Measurements from ENCODE around the gene OVAAL. TPM values are rescaled to one million over a fixed set of nuclear protein-coding genes. Genes with fewer than 3 reads are reported as not detected.

OVAAL gene
- total RNA-seq, 2 experiments from 2014 or later, result not detected

DNA sequence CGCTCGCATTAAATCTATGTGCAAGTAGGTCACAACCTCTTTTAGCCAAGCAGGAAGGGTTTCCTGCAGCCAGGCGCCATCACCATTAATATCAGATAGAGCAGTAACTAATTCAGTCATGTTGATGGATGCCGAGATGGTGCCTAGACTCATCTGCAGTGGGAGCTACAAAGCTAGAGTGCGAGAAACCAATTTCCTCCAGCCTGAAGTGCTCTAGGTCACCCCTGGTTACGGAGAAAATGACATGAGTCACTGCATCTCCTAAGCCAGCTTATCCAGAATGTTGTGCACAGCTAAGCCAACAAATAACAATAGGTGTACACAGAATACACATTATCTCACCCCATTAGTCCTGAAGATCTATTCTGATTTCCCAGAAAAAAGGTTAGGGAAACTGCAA lies 36.0 kb downstream of the OVAAL start:
- Histone ChIP-seq H2AFZ (ENCODE audit: low read length) (no peak overlapping the region), H3K4me2 (ENCODE audit: low read length) (no peak overlapping the region), H3K4me1 (ENCODE audit: insufficient read depth, low read length, poor library complexity, severe bottlenecking) (no peaks in the 10 kb centered on the region), H3K9me2 (ENCODE audit: insufficient read depth, low read length) (no peaks in the 10 kb centered on the region), H3K9me3 (ENCODE audit: low read length) (no peaks in the 10 kb centered on the region), H3K4me3 (ENCODE audit: low read depth, low read length, poor library complexity, severe bottlenecking) (no peak overlapping the region), H3K36me3 (ENCODE audit: insufficient read depth, low read length) (no peaks in the 10 kb centered on the region), H4K20me1 (ENCODE audit: insufficient read depth, low read length) (no peaks in the 10 kb centered on the region), H3K27ac (ENCODE audit: low read depth, low read length, poor library complexity, severe bottlenecking) (no peak overlapping the region), H3K79me2 (ENCODE audit: insufficient read depth, low read depth, low read length) (no peaks in the 10 kb centered on the region)
- BruUV-seq (replicated peaks), result no TSS peak
- intact Hi-C loops (cut with micrococcal nuclease; ENCODE audit: unreplicated experiment), result no loop called here
- DNase-seq (ENCODE audit: low spot score), result no peak
- POLR2A ChIA-PET, result interaction anchor here (0.7 kb wide), 1 partner anchor 288 kb away, joined by 3 read pairs; no protein-coding TSS in a partner anchor
- CTCF ChIA-PET (ENCODE audit: unreplicated experiment), result no interaction called here
- TF ChIP-seq, protein P1, sequence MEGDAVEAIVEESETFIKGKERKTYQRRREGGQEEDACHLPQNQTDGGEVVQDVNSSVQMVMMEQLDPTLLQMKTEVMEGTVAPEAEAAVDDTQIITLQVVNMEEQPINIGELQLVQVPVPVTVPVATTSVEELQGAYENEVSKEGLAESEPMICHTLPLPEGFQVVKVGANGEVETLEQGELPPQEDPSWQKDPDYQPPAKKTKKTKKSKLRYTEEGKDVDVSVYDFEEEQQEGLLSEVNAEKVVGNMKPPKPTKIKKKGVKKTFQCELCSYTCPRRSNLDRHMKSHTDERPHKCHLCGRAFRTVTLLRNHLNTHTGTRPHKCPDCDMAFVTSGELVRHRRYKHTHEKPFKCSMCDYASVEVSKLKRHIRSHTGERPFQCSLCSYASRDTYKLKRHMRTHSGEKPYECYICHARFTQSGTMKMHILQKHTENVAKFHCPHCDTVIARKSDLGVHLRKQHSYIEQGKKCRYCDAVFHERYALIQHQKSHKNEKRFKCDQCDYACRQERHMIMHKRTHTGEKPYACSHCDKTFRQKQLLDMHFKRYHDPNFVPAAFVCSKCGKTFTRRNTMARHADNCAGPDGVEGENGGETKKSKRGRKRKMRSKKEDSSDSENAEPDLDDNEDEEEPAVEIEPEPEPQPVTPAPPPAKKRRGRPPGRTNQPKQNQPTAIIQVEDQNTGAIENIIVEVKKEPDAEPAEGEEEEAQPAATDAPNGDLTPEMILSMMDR (conservative IDR thresholded peaks at IDR 0.05; ENCODE audit: low read length), result no peak
- no peak for TF ChIP-seq EZH2phosphoT487 (IDR thresholded peaks at IDR 0.05; ENCODE audit: borderline replicate concordance, low read depth, low read length)

DNA sequence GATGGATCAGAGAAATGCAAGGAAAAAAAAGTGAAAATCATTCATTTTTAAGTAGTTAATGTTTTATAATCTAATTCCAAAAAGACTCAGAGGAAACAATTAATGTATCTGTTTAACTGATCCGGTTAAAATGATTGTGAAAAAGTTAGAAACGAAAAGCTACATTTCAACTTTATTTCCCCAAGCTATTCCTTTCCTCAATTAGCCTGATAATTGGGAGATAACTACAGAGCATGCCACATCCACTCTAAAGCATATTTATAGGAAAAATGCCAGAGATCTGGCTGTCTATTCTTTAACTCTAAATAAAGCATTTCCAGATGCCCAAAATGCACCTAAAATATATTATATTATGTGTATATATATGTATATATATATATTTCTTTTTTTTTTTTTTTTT lies 37.2 kb downstream of the OVAAL start:
- Histone ChIP-seq H3K27ac (ENCODE audit: low read depth, low read length, poor library complexity, severe bottlenecking) (no peak overlapping the region), H3K9me3 (ENCODE audit: low read length) (no peaks in the 10 kb centered on the region), H3K9me2 (ENCODE audit: insufficient read depth, low read length) (no peaks in the 10 kb centered on the region), H3K36me3 (ENCODE audit: insufficient read depth, low read length) (no peaks in the 10 kb centered on the region), H3K4me1 (ENCODE audit: insufficient read depth, low read length, poor library complexity, severe bottlenecking) (no peaks in the 10 kb centered on the region), H2AFZ (ENCODE audit: low read length) (no peak overlapping the region), H3K4me3 (ENCODE audit: low read depth, low read length, poor library complexity, severe bottlenecking) (no peak overlapping the region), H3K4me2 (ENCODE audit: low read length) (no peak overlapping the region), H4K20me1 (ENCODE audit: insufficient read depth, low read length) (no peaks in the 10 kb centered on the region), H3K79me2 (ENCODE audit: insufficient read depth, low read depth, low read length) (no peaks in the 10 kb centered on the region)
- BruUV-seq (replicated peaks), result no TSS peak
- TF ChIP-seq, protein P1 (conservative IDR thresholded peaks at IDR 0.05; ENCODE audit: low read length), result no peak
- TF ChIP-seq EZH2phosphoT487 (IDR thresholded peaks at IDR 0.05; ENCODE audit: borderline replicate concordance, low read depth, low read length), result no peak
- intact Hi-C loops (cut with micrococcal nuclease; ENCODE audit: unreplicated experiment), result no loop called here
- no peak for DNase-seq (ENCODE audit: low spot score)
- ChIA-PET CTCF (ENCODE audit: unreplicated experiment) (no interaction called here), POLR2A (interaction anchor here (1.1 kb wide), 1 partner anchor 139 kb away, joined by 3 read pairs; no protein-coding TSS in a partner anchor)

DNA sequence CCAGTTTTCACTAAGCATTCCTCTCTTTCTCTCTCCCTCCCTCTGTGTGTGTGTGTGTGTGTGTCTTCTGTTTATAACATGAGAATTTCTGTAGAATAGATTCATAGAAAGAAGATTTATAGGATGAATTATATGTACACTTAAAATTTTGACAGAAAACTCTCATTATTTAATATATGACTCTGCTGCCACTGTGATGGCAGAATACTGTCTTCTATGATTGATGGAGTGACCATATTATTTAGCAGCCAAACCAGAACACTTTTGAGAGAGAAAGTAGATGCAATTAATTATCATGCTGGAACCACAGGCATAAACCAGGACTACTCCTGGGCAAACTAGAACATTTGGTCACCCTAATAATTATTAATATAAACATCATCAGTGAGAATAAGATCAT lies 38.8 kb downstream of the OVAAL start:
- ChIA-PET CTCF (ENCODE audit: unreplicated experiment) (no interaction called here), POLR2A (no interaction called here)
- intact Hi-C loops (cut with micrococcal nuclease; ENCODE audit: unreplicated experiment), result no loop called here
- no peak for TF ChIP-seq EZH2phosphoT487 (IDR thresholded peaks at IDR 0.05; ENCODE audit: borderline replicate concordance, low read depth, low read length)
- TF ChIP-seq, protein P1 (conservative IDR thresholded peaks at IDR 0.05; ENCODE audit: low read length), result no peak
- H3K4me3 ChIP-seq (ENCODE audit: low read depth, low read length, poor library complexity, severe bottlenecking), result no peak overlapping the region
- DNase-seq (ENCODE audit: low spot score), result no peak
- no peaks in the 10 kb centered on the region for H3K9me2 ChIP-seq (ENCODE audit: insufficient read depth, low read length)
- H3K4me1 ChIP-seq (ENCODE audit: insufficient read depth, low read length, poor library complexity, severe bottlenecking), result no peaks in the 10 kb centered on the region
- H3K27ac ChIP-seq (ENCODE audit: low read depth, low read length, poor library complexity, severe bottlenecking), result no peak overlapping the region
- BruUV-seq (replicated peaks), result no TSS peak
- no peaks in the 10 kb centered on the region for H3K79me2 ChIP-seq (ENCODE audit: insufficient read depth, low read depth, low read length)
- H4K20me1 ChIP-seq (ENCODE audit: insufficient read depth, low read length), result no peaks in the 10 kb centered on the region
- H3K4me2 ChIP-seq (ENCODE audit: low read length), result no peak overlapping the region
- no peaks in the 10 kb centered on the region for H3K9me3 ChIP-seq (ENCODE audit: low read length)
- no peaks in the 10 kb centered on the region for H3K36me3 ChIP-seq (ENCODE audit: insufficient read depth, low read length)
- H2AFZ ChIP-seq (ENCODE audit: low read length), result no peak overlapping the region

Measured in OCI-LY7 (cell line).